ENCODE measurements around the gene TCF19.
"Not testable (repeated sequence)": the region's sequence is repeated elsewhere in the genome, so short reads cannot be mapped to it uniquely, and the experiment has no call there.

TCF19 gene

GRCh38 chr6:31168606-31169005 is 10.2 kb downstream of the TCF19 start:
- DNase-seq = no peak
- H3K79me2 ChIP-seq (ENCODE audit: control insufficient read depth, insufficient read depth, low read length) = peaks cover 43% of the 10 kb centered on the region
- H2BK5ac ChIP-seq (ENCODE audit: low read length) = peak overlapping the region; percentile 73
- no peak overlapping the region for H2BK15ac ChIP-seq (replicated peaks; ENCODE audit: low read depth)
- H3K79me1 ChIP-seq (ENCODE audit: low read length) = no peaks in the 10 kb centered on the region
- H3K4ac ChIP-seq (ENCODE audit: low read depth, low read length) = no peak overlapping the region
- peak overlapping the region; percentile 53 for H3K4me2 ChIP-seq (ENCODE audit: low read length)
- H4K5ac ChIP-seq (ENCODE audit: low read length) = no peak overlapping the region
- H2AK5ac ChIP-seq (ENCODE audit: low read length) = peak overlapping the region; percentile 32
- no peak overlapping the region for H4K8ac ChIP-seq (ENCODE audit: low read depth, low read length)
- peaks cover 1% of the 10 kb centered on the region for H3K36me3 ChIP-seq (ENCODE audit: control insufficient read depth, insufficient read depth, low read length)
- no peaks in the 10 kb centered on the region for H3K27me3 ChIP-seq (ENCODE audit: insufficient read depth, low read length, poor library complexity)
- H3K56ac ChIP-seq (ENCODE audit: low read length) = peak overlapping the region; percentile 82
- H3K9ac ChIP-seq (ENCODE audit: low read length) = peak overlapping the region; percentile 72
- H3K27ac ChIP-seq (ENCODE audit: low read depth, low read length) = no peak overlapping the region
- H3K4me1 ChIP-seq (ENCODE audit: control insufficient read depth, low read depth, low read length) = peaks cover 14% of the 10 kb centered on the region
- H3K18ac ChIP-seq (ENCODE audit: low read length) = no peak overlapping the region
- WGBS (ENCODE audit: extremely low coverage, insufficient coverage, low lambda C conversion rate) = no CpG with 5 or more reads among the region's 3 CpGs
- H3K4me3 ChIP-seq (ENCODE audit: low read length) = peak overlapping the region; percentile 49
- no peak overlapping the region for H2BK120ac ChIP-seq (ENCODE audit: low read depth, low read length)
- peak overlapping the region; percentile 80 for H3K23ac ChIP-seq (ENCODE audit: low read length)

DNA sequence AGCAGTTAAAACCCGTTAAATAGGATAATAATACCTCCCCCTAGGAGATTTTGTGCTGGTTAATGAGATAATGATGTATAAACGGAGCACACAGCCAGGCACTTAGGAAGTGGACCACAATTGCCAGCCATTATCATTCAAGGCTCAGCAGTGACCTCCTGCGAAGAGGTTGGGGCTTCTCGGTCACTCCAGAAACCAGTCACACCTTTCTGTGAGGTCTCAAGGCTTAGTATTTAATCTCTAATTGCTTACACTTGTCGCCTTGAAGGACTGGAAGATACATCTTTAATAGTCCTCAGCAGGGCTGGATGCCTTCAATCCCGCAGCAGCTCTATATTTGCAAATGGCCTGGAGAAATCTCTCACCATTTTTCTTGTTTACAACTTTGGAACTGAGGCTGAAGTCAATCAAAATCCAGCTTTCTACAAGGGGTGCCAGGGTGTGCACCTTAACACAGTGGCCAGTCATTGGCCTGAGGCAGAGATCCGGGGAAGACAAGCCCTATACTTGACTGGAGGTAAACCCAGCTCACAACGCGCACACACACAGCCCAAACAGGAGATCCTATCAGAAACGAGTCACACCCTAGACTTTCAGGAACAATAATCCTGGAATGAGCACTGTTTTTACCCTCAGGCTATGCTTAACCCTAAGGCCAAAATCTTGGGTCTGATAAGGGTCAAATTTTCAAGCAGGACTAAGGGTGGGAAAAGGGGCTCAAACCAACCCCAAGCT is 10.9 kb downstream of the TCF19 start:
- Histone ChIP-seq H3K4me2 (ENCODE audit: low read length) (peak overlapping the region; percentile 53), H2BK15ac (replicated peaks; ENCODE audit: low read depth) (no peak overlapping the region), H3K79me1 (ENCODE audit: low read length) (no peaks in the 10 kb centered on the region), H3K56ac (ENCODE audit: low read length) (peak overlapping the region; percentile 82), H4K8ac (ENCODE audit: low read depth, low read length) (no peak overlapping the region), H2BK5ac (ENCODE audit: low read length) (no peak overlapping the region), H3K18ac (ENCODE audit: low read length) (peak overlapping the region; percentile 91), H3K23ac (ENCODE audit: low read length) (no peak overlapping the region), H4K5ac (ENCODE audit: low read length) (no peak overlapping the region), H3K4ac (ENCODE audit: low read depth, low read length) (no peak overlapping the region), H3K9ac (ENCODE audit: low read length) (peak overlapping the region; percentile 72), H3K79me2 (ENCODE audit: control insufficient read depth, insufficient read depth, low read length) (peaks cover 46% of the 10 kb centered on the region), H3K4me3 (ENCODE audit: low read length) (peak overlapping the region; percentile 49), H2AK5ac (ENCODE audit: low read length) (no peak overlapping the region), H3K27me3 (ENCODE audit: insufficient read depth, low read length, poor library complexity) (no peaks in the 10 kb centered on the region), H2BK120ac (ENCODE audit: low read depth, low read length) (no peak overlapping the region), H3K27ac (ENCODE audit: low read depth, low read length) (peak overlapping the region; percentile 46), H3K4me1 (ENCODE audit: control insufficient read depth, low read depth, low read length) (peaks cover 14% of the 10 kb centered on the region), H3K36me3 (ENCODE audit: control insufficient read depth, insufficient read depth, low read length) (peaks cover 1% of the 10 kb centered on the region)
- DNase-seq = peak; percentile 52
- no CpG with 5 or more reads among the region's 10 CpGs for WGBS (ENCODE audit: extremely low coverage, insufficient coverage, low lambda C conversion rate)

- DNase-seq = not testable (repeated sequence)
Measured at GRCh38 chr6:31169858-31170599, 11.6 kb downstream of the TCF19 start.

GRCh38 chr6:31170600-31170881 is 12.2 kb downstream of the TCF19 start, which contains the start of gene POU5F1:
POU5F1 (minus strand) TSS chr6:31170682; CDS start chr6:31170620, 62 bp downstream.
- Histone ChIP-seq H3K56ac (ENCODE audit: low read length) (peak within 1 kb of the TSS; percentile 82), H2AK5ac (ENCODE audit: low read length) (peak within 1 kb of the TSS; percentile 1), H2BK120ac (ENCODE audit: low read depth, low read length) (peak within 1 kb of the TSS; percentile 98), H3K27me3 (ENCODE audit: insufficient read depth, low read length, poor library complexity) (no peaks in the 10 kb centered on the region), H3K4me2 (ENCODE audit: low read length) (peak within 1 kb of the TSS; percentile 53), H4K5ac (ENCODE audit: low read length) (no peak within 1 kb of the TSS), H3K4me1 (ENCODE audit: control insufficient read depth, low read depth, low read length) (peaks cover 14% of the 10 kb centered on the region), H4K8ac (ENCODE audit: low read depth, low read length) (no peak within 1 kb of the TSS), H3K23ac (ENCODE audit: low read length) (no peak within 1 kb of the TSS), H3K4me3 (ENCODE audit: low read length) (peak within 1 kb of the TSS; percentile 49), H3K36me3 (ENCODE audit: control insufficient read depth, insufficient read depth, low read length) (peaks cover under 1% of the 10 kb centered on the region), H3K79me2 (ENCODE audit: control insufficient read depth, insufficient read depth, low read length) (peaks cover 45% of the 10 kb centered on the region), H2BK5ac (ENCODE audit: low read length) (peak within 1 kb of the TSS; percentile 49), H2BK15ac (replicated peaks; ENCODE audit: low read depth) (no peak within 1 kb of the TSS), H3K9ac (ENCODE audit: low read length) (peak within 1 kb of the TSS; percentile 72), H3K4ac (ENCODE audit: low read depth, low read length) (peak within 1 kb of the TSS; percentile 77), H3K79me1 (ENCODE audit: low read length) (no peaks in the 10 kb centered on the region), H3K27ac (ENCODE audit: low read depth, low read length) (peak within 1 kb of the TSS; percentile 86), H3K18ac (ENCODE audit: low read length) (peak within 1 kb of the TSS; percentile 91)
- WGBS (ENCODE audit: extremely low coverage, insufficient coverage, low lambda C conversion rate) = no CpG with 5 or more reads among the region's 9 CpGs
- peak; percentile 68 for DNase-seq

More at GRCh38 chr6:31169858-31170599, 11.6 kb downstream of the TCF19 start:
- H3K27me3 ChIP-seq (ENCODE audit: insufficient read depth, low read length, poor library complexity); H3K23ac ChIP-seq (ENCODE audit: low read length); H4K5ac ChIP-seq (ENCODE audit: low read length); H2BK15ac ChIP-seq (replicated peaks; ENCODE audit: low read depth); H2BK120ac ChIP-seq (ENCODE audit: low read depth, low read length); H2AK5ac ChIP-seq (ENCODE audit: low read length); H3K36me3 ChIP-seq (ENCODE audit: control insufficient read depth, insufficient read depth, low read length); H2BK5ac ChIP-seq (ENCODE audit: low read length); H3K79me1 ChIP-seq (ENCODE audit: low read length); H4K8ac ChIP-seq (ENCODE audit: low read depth, low read length); H3K4ac ChIP-seq (ENCODE audit: low read depth, low read length): not testable (repeated sequence)
- Histone ChIP-seq H3K4me1 (ENCODE audit: control insufficient read depth, low read depth, low read length) (peaks cover 14% of the 10 kb centered on the region), H3K4me2 (ENCODE audit: low read length) (peak overlapping the region; percentile 53), H3K79me2 (ENCODE audit: control insufficient read depth, insufficient read depth, low read length) (peaks cover 46% of the 10 kb centered on the region), H3K18ac (ENCODE audit: low read length) (peak overlapping the region; percentile 91), H3K4me3 (ENCODE audit: low read length) (peak overlapping the region; percentile 49), H3K9ac (ENCODE audit: low read length) (peak overlapping the region; percentile 72), H3K27ac (ENCODE audit: low read depth, low read length) (peak overlapping the region; percentile 46), H3K56ac (ENCODE audit: low read length) (peak overlapping the region; percentile 82)
- no CpG with 5 or more reads among the region's 23 CpGs for WGBS (ENCODE audit: extremely low coverage, insufficient coverage, low lambda C conversion rate)

DNA sequence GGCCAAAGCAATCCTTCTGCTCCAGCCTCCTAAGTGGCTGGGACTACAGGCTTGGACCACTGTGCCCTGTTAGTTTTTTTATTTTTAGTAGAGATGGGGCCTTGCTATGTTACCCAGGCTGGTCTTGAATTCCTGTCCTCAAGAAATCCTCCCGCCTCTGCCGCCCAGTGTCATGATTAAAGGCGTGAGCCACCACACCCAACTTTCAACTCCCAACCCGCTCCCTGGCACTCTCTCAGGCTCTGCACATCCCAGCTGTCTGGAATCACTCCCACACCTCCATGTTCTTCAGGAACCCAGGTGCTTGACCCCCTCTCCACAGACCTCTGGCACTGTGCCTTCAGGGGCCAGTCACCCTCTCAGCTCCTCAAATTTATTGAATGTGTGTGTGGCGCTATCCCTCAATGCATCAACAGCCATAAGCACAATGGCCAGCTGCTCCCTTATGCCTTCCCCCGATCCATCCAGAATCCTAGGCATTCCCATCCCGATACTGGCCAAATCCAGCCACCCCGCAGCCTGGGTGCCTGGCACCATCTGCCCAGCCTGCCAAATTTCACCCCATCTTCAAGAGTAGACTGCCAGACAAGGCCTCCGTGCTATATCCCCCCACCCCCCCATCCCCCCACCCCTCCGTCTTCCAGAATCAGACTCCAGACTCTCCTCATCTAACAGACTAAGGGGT is 12.7 kb downstream of the TCF19 start:
- H3K27ac ChIP-seq (ENCODE audit: low read depth, low read length) = peak overlapping the region; percentile 86

More for the DNA sequence above, 12.7 kb downstream of the TCF19 start:
- Histone ChIP-seq H2BK15ac (replicated peaks; ENCODE audit: low read depth) (no peak overlapping the region), H3K79me1 (ENCODE audit: low read length) (no peaks in the 10 kb centered on the region), H3K27me3 (ENCODE audit: insufficient read depth, low read length, poor library complexity) (no peaks in the 10 kb centered on the region), H3K56ac (ENCODE audit: low read length) (peak overlapping the region; percentile 77), H4K8ac (ENCODE audit: low read depth, low read length) (no peak overlapping the region), H3K18ac (ENCODE audit: low read length) (peak overlapping the region; percentile 91), H3K23ac (ENCODE audit: low read length) (no peak overlapping the region), H3K4me1 (ENCODE audit: control insufficient read depth, low read depth, low read length) (peaks cover 14% of the 10 kb centered on the region), H3K4me2 (ENCODE audit: low read length) (no peak overlapping the region), H3K4me3 (ENCODE audit: low read length) (no peak overlapping the region), H4K5ac (ENCODE audit: low read length) (no peak overlapping the region), H2AK5ac (ENCODE audit: low read length) (peak overlapping the region; percentile 1), H3K36me3 (ENCODE audit: control insufficient read depth, insufficient read depth, low read length) (no peaks in the 10 kb centered on the region), H3K79me2 (ENCODE audit: control insufficient read depth, insufficient read depth, low read length) (peaks cover 41% of the 10 kb centered on the region), H2BK120ac (ENCODE audit: low read depth, low read length) (peak overlapping the region; percentile 98), H3K4ac (ENCODE audit: low read depth, low read length) (peak overlapping the region; percentile 77), H2BK5ac (ENCODE audit: low read length) (peak overlapping the region; percentile 49), H3K9ac (ENCODE audit: low read length) (peak overlapping the region; percentile 3)
- DNase-seq = peak; percentile 47
- WGBS (ENCODE audit: extremely low coverage, insufficient coverage, low lambda C conversion rate) = no CpG with 5 or more reads among the region's 10 CpGs

All from mesendoderm (in vitro differentiated cells).